ENCODE measurements around the gene NFATC1.

The NFATC1 gene

DNA sequence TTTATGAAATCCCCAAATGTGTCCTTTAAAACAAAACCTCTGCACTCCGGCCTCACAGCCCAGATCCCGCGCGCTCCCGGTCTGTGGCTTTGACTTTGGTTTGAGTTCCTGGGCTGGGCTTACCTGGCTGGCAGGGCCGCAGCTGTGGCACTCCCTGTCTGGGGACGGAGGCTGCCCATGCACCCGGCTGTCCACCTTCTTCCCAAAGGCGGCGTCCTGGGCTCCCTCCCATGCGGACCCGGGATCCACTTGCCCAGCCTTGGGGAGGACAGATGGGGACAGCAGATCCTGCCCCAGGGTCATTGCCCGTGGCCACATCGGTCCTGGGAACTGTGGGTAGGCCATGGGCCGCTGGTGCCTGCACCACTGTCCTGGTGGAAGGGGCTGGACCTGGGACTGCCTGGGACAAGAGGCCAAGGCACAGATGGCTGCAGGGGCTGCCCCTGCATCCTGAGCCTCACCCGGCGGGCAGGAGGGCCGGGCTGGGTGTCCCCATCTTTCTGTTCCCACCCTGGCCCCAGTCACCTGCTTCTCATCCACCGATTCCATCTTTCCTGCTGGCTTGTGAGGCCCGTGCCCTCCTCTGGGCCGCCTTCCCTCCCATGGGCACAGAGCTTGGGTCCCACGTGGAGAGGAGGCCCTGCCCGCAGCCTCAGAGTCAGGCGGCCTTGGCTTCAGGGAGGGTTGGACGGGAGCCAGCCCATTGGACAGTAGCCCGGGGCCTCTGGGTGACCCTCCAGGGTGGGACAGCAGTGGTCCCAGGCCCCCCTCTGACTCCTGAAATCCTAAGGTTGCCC lies 27.7 kb downstream of the NFATC1 start:
- no peak for DNase-seq (ENCODE audit: low read depth, low spot score)

DNA sequence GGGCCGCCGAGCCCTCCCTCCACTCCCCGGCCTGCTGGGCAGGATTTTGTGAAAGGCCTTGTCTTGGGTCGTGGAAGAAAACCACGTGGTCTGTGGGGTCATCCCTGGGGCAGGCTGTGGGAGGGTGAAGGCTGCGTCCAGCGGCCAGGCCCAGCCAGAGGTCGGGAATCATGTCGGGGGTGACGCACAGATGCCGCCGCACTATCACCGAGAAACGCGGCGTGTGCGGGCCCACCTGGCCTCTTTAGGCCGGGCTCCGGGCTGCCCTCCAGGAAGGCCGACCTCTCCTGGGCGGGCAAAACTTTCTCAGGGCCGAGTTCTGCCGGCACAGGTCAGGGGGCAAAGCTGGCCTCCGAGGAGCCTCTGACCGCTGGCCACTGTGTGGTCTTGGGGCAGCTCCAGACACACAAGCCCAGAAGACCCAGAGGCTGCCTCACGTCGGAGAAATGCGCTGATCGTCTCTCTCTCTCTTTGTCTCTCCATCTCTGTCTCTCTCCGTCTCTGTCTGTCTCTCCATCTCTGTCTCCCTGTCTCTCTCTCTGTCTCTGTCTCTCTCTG lies 28.4 kb downstream of the NFATC1 start:
- no peak for DNase-seq (ENCODE audit: low read depth, low spot score)

DNA sequence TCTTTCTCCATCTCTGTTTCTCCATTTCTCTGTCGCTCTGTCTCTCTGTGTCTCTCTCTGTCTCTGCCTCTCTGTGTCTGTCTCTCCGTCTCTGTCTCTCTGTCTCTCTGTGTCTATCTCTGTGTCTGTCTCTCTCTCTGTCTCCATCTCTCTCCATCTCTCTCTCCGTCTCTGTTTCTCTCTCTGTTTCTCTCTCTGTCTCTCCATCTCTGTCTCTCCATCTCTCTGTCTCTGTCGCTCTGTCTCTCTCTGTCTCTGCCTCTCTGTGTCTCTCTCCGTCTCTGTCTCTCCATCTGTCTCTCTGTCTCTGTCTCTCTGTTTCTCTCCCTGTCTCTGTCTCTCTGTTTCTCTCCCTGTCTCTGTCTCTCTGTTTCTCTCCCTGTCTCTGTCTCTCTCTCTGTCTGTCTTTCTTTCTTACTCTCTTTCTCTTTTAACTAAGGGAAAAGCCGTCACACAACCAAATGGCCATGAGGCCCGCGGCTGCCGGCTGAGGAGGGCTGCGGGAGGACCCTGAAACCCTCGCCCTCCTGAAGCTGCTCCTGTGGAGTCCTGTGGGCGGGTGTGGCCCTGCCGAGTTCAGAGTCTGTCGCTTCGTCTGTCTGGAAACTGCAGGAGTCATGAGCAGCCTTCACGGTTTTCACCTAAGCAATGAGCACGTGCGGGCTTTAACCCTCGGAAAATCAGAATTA lies 29.3 kb downstream of the NFATC1 start:
- DNase-seq (ENCODE audit: low read depth, low spot score) = no peak

DNA sequence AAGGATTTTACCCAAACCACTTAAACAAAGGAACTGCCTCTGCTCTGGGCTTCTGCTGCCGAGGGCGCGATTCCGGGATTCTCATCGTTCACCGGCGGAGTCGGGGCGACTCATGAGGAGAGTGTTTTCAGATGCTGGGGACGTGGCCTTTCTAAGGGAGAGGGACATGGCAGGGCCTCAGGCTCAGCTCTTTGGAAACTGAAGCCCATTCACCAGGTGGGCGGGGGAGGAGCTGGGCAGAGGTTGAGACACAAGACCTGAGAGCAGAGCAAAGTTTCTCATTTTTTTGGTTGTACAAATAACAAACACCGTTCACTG lies 29.8 kb downstream of the NFATC1 start:
- DNase-seq (ENCODE audit: low read depth, low spot score) = no peak

DNA sequence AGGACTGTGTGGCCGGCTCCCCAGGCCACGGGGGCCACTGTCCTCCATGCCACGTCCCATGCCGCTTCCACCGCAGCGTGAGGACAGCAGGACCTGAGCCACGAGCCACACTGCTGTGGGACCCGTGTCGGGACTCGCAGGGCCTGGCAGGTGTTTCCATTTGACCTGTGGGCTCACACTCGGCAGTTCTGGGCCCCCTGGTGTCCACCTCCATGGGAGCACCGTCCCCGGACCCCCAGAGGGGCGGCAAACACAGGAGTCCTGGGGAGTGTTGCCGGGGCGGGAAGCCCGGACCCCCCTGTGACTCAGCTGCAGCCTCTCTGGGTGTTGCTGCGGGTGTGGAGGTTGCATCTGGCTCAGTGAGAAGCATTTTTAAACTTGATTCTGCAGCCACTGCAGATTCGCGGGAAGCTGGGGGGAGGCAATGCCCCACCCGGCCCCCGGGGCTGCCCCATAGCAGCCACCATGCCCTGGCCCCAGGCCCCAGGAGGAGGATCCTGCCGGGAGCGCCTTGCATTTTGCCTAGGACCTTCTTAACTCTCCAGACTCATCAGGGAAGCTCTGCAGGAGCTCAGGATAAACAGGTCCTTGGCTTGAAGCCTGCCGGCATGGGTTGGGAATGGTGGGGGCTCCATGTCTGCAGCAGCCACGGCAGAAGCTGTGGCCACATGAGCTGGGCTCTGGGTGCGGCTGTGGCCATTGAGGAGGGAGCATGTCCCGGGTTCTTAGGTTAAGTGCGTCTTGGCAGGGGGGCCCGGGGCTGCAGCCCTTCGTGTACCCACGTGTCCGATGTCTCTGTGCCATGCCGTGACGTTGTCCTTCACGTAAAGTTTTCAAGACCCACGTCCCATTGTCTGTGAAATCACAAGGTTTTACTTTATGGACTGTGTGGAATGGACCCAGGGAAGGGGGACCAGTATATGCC lies 30.9 kb downstream of the NFATC1 start:
- DNase-seq (ENCODE audit: low read depth, low spot score) = no peak

DNA sequence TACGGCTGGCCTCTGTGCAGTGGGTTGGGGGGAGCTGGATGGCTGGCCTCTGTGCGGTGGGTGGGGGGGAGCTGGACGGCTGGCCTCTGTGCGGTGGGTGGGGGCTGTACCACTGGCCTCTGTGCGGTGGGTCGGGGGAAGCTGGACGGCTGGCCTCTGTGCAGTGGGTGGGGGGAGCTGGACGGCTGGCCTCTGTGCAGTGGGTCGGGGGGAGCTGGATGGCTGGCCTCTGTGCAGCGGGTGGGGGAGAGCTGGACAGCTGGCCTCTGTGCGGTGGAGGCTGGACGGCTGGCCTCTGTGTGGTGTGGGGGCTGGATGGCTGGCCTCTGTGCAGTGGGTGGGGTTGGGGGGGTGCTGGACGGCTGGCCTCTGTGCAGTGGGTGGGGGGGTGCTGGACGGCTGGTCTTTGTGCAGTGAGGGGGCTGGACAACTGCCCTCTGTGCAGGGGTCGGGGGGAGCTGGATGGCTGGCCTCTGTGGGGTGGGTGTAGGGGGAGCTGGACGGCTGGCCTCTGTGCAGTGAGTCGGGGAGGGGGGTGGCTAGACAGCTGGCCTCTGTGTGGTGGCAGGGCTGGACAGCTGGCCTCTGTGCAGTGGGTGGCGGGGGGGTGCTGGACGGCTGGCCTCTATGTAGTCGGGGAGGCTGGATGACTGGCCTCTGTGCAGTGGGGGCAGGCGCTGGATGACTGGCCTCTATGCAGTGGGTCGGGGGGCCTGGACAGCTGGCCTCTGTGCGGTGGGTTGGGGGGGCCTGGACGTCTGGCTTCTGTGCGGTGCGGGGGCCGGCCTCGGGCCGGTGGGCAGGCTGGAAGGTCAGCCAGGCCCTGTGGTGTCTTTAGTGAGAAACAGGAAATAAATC lies 31.9 kb downstream of the NFATC1 start:
- no peak for DNase-seq (ENCODE audit: low read depth, low spot score)

DNA sequence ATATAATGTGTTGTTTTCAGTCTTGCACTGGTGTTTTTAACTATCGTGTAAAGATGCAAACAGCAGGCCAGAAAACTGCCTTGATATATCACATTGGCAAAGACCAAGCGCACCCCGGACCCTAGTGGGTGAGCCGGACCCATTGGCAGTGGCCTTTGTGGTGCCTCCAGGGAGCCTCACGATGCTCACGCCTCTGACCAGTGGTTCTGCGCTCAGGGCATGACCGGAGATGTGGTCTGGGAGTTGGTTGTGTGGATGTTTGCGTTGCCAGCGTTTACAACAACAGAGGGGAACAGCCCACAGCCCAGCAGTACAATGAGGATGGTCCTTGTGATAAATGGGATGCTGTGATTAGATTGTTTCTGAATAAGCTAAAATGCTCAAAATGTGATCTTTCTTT lies 32.6 kb downstream of the NFATC1 start:
- no peak for DNase-seq (ENCODE audit: low read depth, low spot score)

DNA sequence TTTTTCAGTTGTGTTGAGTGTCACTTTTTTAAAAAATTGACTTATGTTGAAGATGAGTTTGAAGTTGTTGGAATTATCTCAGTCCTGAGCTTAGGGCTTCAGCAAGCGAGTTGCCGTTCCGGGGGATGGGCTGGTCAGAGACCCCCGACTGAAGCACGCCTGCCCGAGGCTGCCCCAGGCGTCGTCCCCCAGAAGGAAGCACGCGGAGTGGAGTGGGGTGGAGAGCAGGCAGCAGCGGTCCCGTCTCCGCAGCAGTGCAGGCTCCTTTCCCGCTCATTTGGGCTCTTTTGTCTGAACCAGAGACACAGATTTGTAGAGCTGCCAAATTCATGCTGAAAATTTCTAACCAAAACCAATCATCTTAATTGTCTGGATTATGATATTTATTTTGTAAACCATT lies 33.7 kb downstream of the NFATC1 start:
- no peak for DNase-seq (ENCODE audit: low read depth, low spot score)

DNA sequence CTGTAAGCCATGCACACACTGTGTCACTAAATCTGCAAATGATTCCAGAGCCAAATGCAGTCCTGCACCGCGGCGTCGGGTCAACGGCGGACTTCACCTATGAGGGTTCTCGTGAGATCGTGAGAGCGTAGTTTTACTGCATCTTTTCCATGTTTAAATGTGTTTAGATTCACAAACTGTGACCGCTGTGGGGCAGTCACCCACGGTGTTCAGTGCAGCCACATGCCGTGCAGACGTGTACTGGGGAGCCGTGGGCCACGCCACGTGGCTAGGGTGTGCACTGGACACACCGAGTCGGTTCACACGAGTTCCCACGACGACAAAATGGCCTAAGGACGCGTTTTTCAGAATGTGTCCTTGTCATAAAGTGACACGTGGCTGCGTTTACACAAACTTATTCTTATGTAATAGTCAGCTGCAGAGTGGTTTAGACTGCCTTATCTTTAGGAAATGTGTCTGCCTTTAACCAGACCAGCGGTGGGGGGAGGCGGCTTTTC lies 34.1 kb downstream of the NFATC1 start:
- no peak for DNase-seq (ENCODE audit: low read depth, low spot score)

DNA sequence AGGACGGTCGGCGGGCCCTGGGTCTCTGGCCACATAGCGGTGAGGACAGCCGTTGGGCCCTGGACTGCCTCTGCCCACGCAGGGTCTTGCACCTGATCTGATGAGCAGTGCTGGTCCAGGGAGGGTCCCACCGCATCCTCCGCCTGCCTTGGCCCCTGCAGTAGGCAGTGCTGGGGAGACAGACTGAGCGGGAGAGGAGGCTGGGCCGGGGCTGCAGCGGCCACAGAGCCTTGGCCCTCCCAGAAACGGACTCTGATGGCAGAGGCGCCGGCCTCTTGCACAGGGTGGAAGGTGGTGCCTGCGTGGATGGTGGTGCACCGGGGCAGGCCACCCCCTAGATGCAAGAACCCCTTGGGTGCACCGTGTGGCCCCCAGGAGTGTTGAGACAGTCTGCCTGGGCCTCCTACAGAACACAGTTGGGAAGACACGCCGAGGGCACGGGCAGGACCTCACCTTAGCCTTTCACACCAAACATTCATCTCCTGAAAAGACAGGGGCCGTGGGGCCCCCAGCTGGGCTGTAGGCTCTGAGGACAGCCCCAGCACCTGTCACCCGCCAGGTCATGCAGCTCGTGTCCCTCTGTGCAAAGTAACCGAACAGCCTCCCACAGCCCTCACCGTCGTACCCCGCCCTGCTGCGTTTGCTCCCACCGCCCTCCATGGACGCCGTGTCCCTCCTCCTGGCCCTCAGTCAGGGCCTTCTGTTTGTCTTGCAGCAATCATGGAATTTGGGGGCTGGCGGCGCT lies 36.8 kb downstream of the NFATC1 start:
- DNase-seq (ENCODE audit: low read depth, low spot score) = no peak

DNA sequence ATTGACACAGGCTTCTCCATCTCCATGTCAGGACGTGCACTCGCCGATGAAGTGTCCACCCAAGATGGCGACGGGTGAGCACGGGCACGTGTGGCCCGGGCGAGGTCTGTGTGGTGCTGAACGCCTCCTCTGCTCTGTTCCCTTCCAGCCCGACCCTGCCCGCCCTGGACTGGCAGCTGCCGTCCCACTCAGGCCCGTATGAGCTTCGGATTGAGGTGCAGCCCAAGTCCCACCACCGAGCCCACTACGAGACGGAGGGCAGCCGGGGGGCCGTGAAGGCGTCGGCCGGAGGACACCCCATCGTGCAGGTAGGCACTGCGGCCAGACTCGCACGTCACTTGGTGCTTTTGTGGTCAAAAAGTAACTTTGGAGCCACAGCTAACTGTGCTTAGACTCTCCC lies 37.7 kb downstream of the NFATC1 start:
- DNase-seq (ENCODE audit: low read depth, low spot score) = no peak

DNA sequence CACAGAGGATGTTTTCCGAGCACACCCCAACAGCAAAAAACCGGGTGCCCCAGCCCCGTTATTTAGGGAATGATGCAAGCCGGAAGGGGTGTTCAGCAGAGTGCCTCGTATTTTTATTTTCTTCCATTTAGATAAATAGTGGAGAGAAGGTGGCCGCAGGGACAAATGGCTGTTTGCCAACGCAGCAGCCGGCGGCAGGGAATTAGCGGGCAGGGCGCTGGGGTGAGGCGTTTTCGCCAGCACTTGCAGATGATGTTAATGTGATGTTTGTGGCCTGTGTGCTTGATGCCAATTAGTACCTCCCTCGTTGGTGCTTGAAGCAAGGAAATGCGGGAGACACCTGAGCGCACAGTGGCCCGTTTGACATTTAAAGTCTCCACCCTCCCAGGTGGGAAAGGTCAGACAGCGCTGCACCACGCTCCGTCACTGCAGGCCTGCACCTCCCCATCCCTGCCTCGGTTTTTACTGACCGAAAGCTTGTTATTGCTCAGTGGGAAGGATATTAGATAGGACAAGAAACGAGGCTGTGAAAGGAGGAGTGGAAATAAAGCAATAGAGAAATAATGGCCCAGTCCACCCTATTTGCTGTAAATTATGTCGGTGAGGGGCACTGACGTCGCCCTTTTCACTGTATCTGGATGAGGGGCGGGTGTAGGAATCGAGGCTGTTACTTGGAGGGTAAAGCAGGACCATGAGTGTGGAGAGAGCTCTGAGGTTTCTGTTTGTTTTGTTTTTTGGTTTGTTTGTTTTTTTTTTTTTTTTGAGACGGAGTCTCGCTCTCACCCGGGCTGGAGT lies 39.1 kb downstream of the NFATC1 start:
- no peak for DNase-seq (ENCODE audit: low read depth, low spot score)

DNA sequence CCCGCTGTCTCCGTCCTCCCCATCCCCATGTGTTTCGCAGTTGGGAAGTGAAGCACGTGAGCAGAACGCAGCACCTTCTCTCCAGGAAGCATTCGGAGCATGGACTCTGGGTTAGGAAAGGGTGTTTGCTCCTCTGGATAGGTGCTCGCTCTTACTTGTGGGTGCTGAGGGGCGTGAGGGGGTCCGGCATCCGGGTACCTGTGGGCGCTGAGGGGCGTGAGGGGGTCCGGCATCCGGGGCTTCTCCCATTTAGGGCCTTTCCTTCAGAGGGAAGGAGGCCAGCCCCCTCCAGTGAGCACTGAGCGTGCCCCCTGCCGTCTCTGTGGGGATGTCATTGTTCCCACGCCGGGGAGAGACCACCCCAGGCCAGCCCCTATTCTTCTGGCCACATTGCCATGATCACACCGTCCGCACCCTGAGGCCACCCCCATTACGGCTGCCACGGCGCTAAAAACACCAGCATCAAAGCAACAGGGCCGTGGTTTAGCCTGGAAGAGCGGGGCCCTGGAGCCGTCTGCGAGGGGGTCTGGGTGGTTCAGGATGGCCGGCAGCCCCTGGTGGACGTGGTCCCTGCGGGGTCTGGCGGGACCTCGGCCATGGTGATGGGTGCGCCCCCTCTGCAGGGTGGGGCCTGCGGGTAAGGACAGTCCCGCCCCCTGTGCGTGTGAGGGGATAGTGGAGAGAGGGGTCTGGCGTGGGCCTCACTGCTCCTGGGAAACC lies 41.0 kb downstream of the NFATC1 start:
- DNase-seq (ENCODE audit: low read depth, low spot score) = no peak

DNA sequence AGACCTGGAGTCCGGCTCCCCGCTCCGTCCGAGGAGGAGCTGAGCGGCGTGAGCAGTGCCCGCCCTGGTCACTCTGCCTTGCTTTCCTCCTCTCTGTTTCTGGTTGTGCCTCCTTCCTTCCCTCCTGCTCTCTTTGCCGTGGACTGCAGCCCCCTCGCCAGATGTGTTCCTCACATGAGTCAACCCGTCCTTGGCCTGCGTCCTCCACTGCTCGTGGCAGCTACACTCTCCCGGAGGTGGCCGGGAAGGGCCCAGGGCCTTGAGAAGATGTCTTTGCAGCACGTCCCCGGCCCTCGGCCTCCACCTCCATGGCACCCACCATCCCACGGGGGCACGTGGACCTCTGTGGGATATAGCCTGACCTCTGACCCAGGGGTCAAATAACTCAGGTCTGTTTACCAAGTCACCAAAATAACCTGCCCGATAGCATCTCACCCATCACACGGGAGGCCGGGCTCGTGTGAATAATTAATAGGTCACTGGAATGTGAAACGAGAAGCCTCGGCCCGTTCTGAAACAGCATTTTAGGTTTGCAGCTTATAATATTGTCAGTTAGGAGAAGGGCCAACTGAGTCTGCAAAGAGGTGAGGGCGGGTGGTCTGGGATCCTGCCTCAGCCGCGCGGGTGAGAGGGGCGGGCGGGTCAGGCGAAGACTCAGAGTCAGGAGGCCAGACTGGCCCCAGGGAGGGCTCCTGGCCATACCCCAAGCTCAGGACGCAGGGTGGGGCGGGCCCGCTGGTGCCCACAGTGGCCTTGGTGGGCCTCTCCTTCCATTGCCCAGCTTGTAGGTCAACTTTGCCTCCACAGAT lies 42.6 kb downstream of the NFATC1 start:
- no peak for DNase-seq (ENCODE audit: low read depth, low spot score)

DNA sequence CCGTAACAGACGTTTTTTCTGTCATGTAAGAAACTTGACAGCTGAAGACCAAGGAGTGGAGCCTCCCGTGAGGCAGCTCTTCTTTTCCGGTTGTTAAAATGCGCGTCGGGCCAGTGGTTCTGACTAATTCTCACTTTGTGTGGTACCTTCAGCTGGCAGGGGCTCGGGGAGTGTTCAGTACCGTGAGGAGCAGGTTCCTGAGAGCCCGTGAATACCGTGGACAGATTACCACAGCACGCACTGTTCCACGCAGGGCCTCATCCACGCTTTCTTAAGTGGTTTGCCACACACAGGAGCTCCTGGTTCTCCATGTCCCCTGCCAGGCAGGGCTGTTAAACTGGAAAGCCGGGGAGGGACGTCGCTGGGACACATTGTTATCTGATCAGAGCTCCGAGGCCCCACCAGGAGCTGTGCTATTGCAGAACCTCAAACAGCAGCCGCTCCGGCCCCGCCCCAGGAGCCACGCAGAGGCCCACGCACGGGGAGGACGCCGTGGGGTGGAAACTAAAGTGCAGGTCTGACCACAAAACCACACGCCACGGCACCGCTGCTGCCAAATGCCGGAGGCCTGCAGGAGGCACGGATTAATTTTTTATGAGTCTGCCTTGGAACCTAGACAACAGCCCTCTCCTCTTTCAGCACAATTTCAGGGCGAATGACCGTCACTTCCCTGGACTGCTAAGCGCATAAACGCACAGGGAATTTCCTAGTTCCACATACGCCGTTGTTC lies 43.3 kb downstream of the NFATC1 start:
- no peak for DNase-seq (ENCODE audit: low read depth, low spot score)

DNA sequence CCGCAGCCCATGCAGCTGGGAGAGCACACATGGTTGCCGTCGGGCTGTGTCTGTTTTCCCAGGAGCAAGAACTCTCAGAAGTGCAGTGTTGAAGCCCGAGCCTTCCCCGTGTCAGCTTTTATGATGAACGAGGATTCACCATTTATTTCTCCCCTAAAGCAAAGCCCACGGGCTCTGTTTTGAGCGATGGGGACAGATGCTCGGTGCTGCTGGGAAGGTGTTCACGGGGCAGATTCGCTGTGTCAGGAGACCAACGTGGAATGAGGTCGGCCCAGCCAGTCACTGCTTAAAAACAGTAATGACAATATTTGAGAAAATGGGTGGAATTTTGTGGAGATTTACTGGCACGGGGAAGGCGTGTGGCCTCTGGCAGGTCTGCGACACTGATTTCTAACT lies 43.9 kb downstream of the NFATC1 start:
- DNase-seq (ENCODE audit: low read depth, low spot score) = no peak
